ENCODE measurements around the gene TMED1. TPM values are rescaled to one million over a fixed set of nuclear protein-coding genes. Genes with fewer than 3 reads are reported as not detected.

Gene TMED1
- total and polyA plus RNA-seq, 9 of the 15 experiments (the other 6 are each of a cell fraction or from before 2014, with no cell fraction given): 0.86 to 30.2 (median 23.5) TPM

- TF ChIP-seq, protein P1, sequence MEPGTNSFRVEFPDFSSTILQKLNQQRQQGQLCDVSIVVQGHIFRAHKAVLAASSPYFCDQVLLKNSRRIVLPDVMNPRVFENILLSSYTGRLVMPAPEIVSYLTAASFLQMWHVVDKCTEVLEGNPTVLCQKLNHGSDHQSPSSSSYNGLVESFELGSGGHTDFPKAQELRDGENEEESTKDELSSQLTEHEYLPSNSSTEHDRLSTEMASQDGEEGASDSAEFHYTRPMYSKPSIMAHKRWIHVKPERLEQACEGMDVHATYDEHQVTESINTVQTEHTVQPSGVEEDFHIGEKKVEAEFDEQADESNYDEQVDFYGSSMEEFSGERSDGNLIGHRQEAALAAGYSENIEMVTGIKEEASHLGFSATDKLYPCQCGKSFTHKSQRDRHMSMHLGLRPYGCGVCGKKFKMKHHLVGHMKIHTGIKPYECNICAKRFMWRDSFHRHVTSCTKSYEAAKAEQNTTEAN (CRISPR knock-in tag; IDR thresholded peaks at IDR 0.05): no peak
- TF ChIP-seq DACH1 (IDR thresholded peaks at IDR 0.05; ENCODE audit: partially characterized antibody) (peak; percentile 97), SNRNP70 (optimal IDR thresholded peaks at IDR 0.05; ENCODE audit: low read depth, low read length) (no peak), ZNF778 (CRISPR knock-in tag; IDR thresholded peaks at IDR 0.05) (no peak), NELFE (IDR thresholded peaks at IDR 0.05; ENCODE audit: insufficient read depth, insufficient read length) (no peak), CBX8 (IDR thresholded peaks at IDR 0.05; ENCODE audit: borderline replicate concordance, extremely low read depth, low read depth, low read length, poor library complexity, severe bottlenecking) (no peak), ZNF121 (CRISPR knock-in tag; conservative IDR thresholded peaks at IDR 0.05) (no peak), PCBP2 (IDR thresholded peaks at IDR 0.05; ENCODE audit: low read depth, low read length, poor library complexity, severe bottlenecking) (no peak), HDAC8 (tag; IDR thresholded peaks at IDR 0.05) (no peak), RBM15 (IDR thresholded peaks at IDR 0.05; ENCODE audit: insufficient read depth, low read length) (no peak), ZNF384 (IDR thresholded peaks at IDR 0.05; ENCODE audit: low read depth, low read length) (no peak), TCF3 (CRISPR knock-in tag; IDR thresholded peaks at IDR 0.05) (no peak), STAT5B (CRISPR knock-in tag; IDR thresholded peaks at IDR 0.05) (no peak), HNRNPLL (IDR thresholded peaks at IDR 0.05; ENCODE audit: low read depth, low read length, poor library complexity, severe bottlenecking) (no peak), MIER1 (IDR thresholded peaks at IDR 0.05; ENCODE audit: low read depth) (no peak), POLR2A (conservative IDR thresholded peaks at IDR 0.05) (peak; percentile 94), ASH1L (IDR thresholded peaks at IDR 0.05; ENCODE audit: borderline replicate concordance, low read depth, partially characterized antibody) (no peak), ZNF644 (tag; IDR thresholded peaks at IDR 0.05; ENCODE audit: low read depth) (no peak; the same call in 1 of the 2 replicates), HES1 (IDR thresholded peaks at IDR 0.05; ENCODE audit: low read depth) (no peak), RB1 (IDR thresholded peaks at IDR 0.05; ENCODE audit: low read depth) (no peak), ZNF134 (CRISPR knock-in tag; conservative IDR thresholded peaks at IDR 0.05) (no peak), ZNF766 (CRISPR knock-in tag; conservative IDR thresholded peaks at IDR 0.05) (no peak), TEAD1 (CRISPR knock-in tag; IDR thresholded peaks at IDR 0.05) (no peak), PCBP1 (IDR thresholded peaks at IDR 0.05; ENCODE audit: low read depth, low read length, poor library complexity, severe bottlenecking) (no peak), NUFIP1 (IDR thresholded peaks at IDR 0.05; ENCODE audit: partially characterized antibody) (no peak)
- TF ChIP-seq, protein P2, sequence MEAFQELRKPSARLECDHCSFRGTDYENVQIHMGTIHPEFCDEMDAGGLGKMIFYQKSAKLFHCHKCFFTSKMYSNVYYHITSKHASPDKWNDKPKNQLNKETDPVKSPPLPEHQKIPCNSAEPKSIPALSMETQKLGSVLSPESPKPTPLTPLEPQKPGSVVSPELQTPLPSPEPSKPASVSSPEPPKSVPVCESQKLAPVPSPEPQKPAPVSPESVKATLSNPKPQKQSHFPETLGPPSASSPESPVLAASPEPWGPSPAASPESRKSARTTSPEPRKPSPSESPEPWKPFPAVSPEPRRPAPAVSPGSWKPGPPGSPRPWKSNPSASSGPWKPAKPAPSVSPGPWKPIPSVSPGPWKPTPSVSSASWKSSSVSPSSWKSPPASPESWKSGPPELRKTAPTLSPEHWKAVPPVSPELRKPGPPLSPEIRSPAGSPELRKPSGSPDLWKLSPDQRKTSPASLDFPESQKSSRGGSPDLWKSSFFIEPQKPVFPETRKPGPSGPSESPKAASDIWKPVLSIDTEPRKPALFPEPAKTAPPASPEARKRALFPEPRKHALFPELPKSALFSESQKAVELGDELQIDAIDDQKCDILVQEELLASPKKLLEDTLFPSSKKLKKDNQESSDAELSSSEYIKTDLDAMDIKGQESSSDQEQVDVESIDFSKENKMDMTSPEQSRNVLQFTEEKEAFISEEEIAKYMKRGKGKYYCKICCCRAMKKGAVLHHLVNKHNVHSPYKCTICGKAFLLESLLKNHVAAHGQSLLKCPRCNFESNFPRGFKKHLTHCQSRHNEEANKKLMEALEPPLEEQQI (IDR thresholded peaks at IDR 0.05): no peak
Measured at GRCh38 chr19:10835754-10836478, at the start of gene TMED1 (continued).

All from K562 (cell line).